K562 (cell line): ENCODE measurements around the gene ITPRIPL2. TPM values are rescaled to one million over a fixed set of nuclear protein-coding genes. Genes with fewer than 3 reads are reported as not detected.
A peak's percentile ranks its signal among the peaks of the same experiment; 100 is the strongest.

Experiments used
- CCAR2 ChIP-seq: fragments of 200-400 bp; formaldehyde crosslinking; IDR thresholded peaks from 2 replicates; pipeline ENCODE4 v1.6.1; 2017; ENCODE audit warnings: mild to moderate bottlenecking, low read depth, low read length
- DPF2 ChIP-seq: fragments of 450-650 bp; IDR thresholded peaks from 2 replicates; pipeline ENCODE4 v1.6.1; 2016
- E4F1 ChIP-seq: fragments of 250-450 bp; sonication (Bioruptor Pico); IDR thresholded peaks from 2 replicates; pipeline ENCODE4 v1.5.0; 2021; ENCODE audit warnings: mild to moderate bottlenecking, borderline replicate concordance
- EGR1 ChIP-seq: fragments of 450-650 bp; conservative IDR thresholded peaks from 2 replicates; pipeline ENCODE4 v1.6.1; 2017; ENCODE audit warnings: mild to moderate bottlenecking
- ELK3 ChIP-seq: fragments of 450-650 bp; formaldehyde crosslinking; IDR thresholded peaks from 2 replicates; pipeline ENCODE4 v1.4.0; 2020; ENCODE audit warnings: mild to moderate bottlenecking
- ERF ChIP-seq: fragments of 450-650 bp; formaldehyde crosslinking; IDR thresholded peaks from 2 replicates; pipeline ENCODE4 v1.4.0; 2020; ENCODE audit warnings: mild to moderate bottlenecking, mixed read lengths
- HDAC6 ChIP-seq: IDR thresholded peaks from 2 replicates; pipeline ENCODE4 v1.6.1; 2012; ENCODE audit warnings: low read depth, mild to moderate bottlenecking, control low read depth, inconsistent platforms, low read length, moderate library complexity
- RB1 ChIP-seq: fragments of 450-650 bp; IDR thresholded peaks from 2 replicates; pipeline ENCODE4 v1.6.1; 2017; ENCODE audit warnings: low read depth, mild to moderate bottlenecking
- SAP30 ChIP-seq: fragments of 200-600 bp; sonication (generic); IDR thresholded peaks from 2 replicates; pipeline ENCODE4 v1.6.1; 2012; ENCODE audit warnings: borderline replicate concordance, low read depth, mild to moderate bottlenecking, moderate library complexity, low read length, control low read depth, inconsistent platforms; ENCODE audit not compliant: insufficient read depth, poor library complexity, severe bottlenecking
- SPI1 ChIP-seq: IDR thresholded peaks from 2 replicates; pipeline ENCODE4 v1.6.1; 2011; ENCODE audit warnings: low read depth, low read length, control low read depth, borderline replicate concordance
- TAL1 ChIP-seq: fragments of 450-650 bp; IDR thresholded peaks from 2 replicates; pipeline ENCODE4 v1.6.1; 2016; ENCODE audit warnings: mild to moderate bottlenecking
- TOE1 ChIP-seq, 2 experiments: fragments of 450-650 bp in 1 of 2; sonication (generic) in 1 of 2; formaldehyde crosslinking in 1 of 2; IDR thresholded peaks; 2 replicates each; pipeline versions ENCODE4 v1.7.1 to v1.8.0; 2016 to 2022; ENCODE audit warnings: borderline replicate concordance in 2 of 2, mild to moderate bottlenecking in 2 of 2, antibody characterized with exemption in 1 of 2, inconsistent platforms in 1 of 2, low read depth in 1 of 2, missing genetic modification reagents in 1 of 2, moderate library complexity in 1 of 2
- ZFP36 ChIP-seq: fragments of 150-350 bp; IDR thresholded peaks from 2 replicates; pipeline ENCODE4 v1.6.1; 2018; ENCODE audit warnings: low read length, low read depth; ENCODE audit not compliant: partially characterized antibody
- ZNF644 ChIP-seq: fragments of 200-800 bp; sonication (Bioruptor generic); IDR thresholded peaks from 2 replicates; pipeline ENCODE4 v1.6.1; 2016; ENCODE audit warnings: low read depth, missing genetic modification characterization, missing compliant biosample characterization
- polyA plus RNA-seq, 8 experiments: library from polyadenylated mRNA; depleted of rRNA in 4 of 8; stranded (reverse) in 5 of 8; unstranded in 3 of 8; fragments of >200 nt; fragmentation: Nextera tagmentation in 2 of 8; fragmentation: Illumina TruSeq in 1 of 8; extraction: Ambion mirVana in 2 of 8; extraction: Trizol in 1 of 8; gene quantifications; 2 replicates each; pipeline versions ENCODE4 v1.2.1 to v1.2.3, GENCODE V29; 2011 to 2014; ENCODE audit warnings: inconsistent platforms in 1 of 8, missing spikeins in 1 of 8
- total RNA-seq, 7 experiments: library from RNA; depleted of rRNA in 6 of 7; stranded (reverse); fragments of >200 nt in 6 of 7; fragmentation: Illumina TruSeq in 2 of 7; extraction: Trizol in 2 of 7; gene quantifications; 2 replicates each; pipeline versions ENCODE4 v1.2.1 to v1.2.3, GENCODE V29; 2011 to 2021; ENCODE audit warnings: low replicate concordance in 1 of 7
- TF ChIP-seq, protein P1 (sequence below): IDR thresholded peaks from 2 replicates; pipeline ENCODE4 v1.6.1; 2011; ENCODE audit warnings: borderline replicate concordance, low read depth, mild to moderate bottlenecking, moderate library complexity, low read length; ENCODE audit not compliant: insufficient read depth, poor library complexity, severe bottlenecking
- TF ChIP-seq, protein P2 (sequence below): fragments of 450-650 bp; IDR thresholded peaks from 2 replicates; pipeline ENCODE4 v1.6.1; 2016; ENCODE audit warnings: antibody characterized with exemption

ITPRIPL2 gene
- total and polyA plus RNA-seq, 9 of the 15 experiments (the other 6 are each of a cell fraction or from before 2014, with no cell fraction given), result 0.04 to 2.2 (median 0.58) TPM

GRCh38 chr16:19167710-19168370, 54.1 kb downstream of the ITPRIPL2 start, which contains the start of gene SYT17 (continued):
- no peak for TF ChIP-seq E4F1 (CRISPR knock-in tag)
- no peak for TF ChIP-seq ZNF644 (tag)
- TF ChIP-seq EGR1, result no peak
- TF ChIP-seq TOE1 (IDR thresholded peaks at IDR 0.05; ENCODE audit: borderline replicate concordance), result no peak
- no peak for TF ChIP-seq TOE1 (CRISPR knock-in tag; IDR thresholded peaks at IDR 0.05; ENCODE audit: borderline replicate concordance, low read depth)
- TF ChIP-seq ELK3, result no peak
- TF ChIP-seq, protein P1, sequence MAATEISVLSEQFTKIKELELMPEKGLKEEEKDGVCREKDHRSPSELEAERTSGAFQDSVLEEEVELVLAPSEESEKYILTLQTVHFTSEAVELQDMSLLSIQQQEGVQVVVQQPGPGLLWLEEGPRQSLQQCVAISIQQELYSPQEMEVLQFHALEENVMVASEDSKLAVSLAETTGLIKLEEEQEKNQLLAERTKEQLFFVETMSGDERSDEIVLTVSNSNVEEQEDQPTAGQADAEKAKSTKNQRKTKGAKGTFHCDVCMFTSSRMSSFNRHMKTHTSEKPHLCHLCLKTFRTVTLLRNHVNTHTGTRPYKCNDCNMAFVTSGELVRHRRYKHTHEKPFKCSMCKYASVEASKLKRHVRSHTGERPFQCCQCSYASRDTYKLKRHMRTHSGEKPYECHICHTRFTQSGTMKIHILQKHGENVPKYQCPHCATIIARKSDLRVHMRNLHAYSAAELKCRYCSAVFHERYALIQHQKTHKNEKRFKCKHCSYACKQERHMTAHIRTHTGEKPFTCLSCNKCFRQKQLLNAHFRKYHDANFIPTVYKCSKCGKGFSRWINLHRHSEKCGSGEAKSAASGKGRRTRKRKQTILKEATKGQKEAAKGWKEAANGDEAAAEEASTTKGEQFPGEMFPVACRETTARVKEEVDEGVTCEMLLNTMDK, result no peak
- no peak for TF ChIP-seq SAP30
- TF ChIP-seq SPI1, result no peak
- 0 out of 2 replicates have a peak, but pooled peaks have one; percentile 43 for TF ChIP-seq HDAC6
- TF ChIP-seq, protein P2, sequence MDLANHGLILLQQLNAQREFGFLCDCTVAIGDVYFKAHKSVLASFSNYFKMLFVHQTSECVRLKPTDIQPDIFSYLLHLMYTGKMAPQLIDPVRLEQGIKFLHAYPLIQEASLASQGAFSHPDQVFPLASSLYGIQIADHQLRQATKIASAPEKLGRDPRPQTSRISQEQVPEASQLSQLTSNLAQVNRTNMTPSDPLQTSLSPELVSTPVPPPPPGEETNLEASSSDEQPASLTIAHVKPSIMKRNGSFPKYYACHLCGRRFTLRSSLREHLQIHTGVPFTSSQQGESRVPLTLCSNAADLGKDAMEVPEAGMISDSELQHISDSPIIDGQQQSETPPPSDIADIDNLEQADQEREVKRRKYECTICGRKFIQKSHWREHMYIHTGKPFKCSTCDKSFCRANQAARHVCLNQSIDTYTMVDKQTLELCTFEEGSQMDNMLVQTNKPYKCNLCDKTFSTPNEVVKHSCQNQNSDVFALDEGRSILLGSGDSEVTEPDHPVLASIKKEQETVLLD, result no peak
- no peak for TF ChIP-seq CCAR2
- TF ChIP-seq ERF (CRISPR knock-in tag), result no peak
- TF ChIP-seq ZFP36, result no peak
- peak; percentile 68 for TF ChIP-seq RB1
- no peak for TF ChIP-seq DPF2
- TF ChIP-seq TAL1, result no peak
